A549 (cell line): ENCODE results near the gene LIPH. TPM values are rescaled to one million over a fixed set of nuclear protein-coding genes. Genes with fewer than 3 reads are reported as not detected.

Source experiments
- ATAC-seq, 2 experiments: fragments of 200-7000 bp in 1 of 2; fragments of >200 bp in 1 of 2; cut with Nextera tagmentation in 1 of 2; cut with Tn5 transposase in 1 of 2; 3 replicates each; pipeline versions ENCODE4 v1.8.0 to v1.9.1; 2018 to 2020; ENCODE audit warnings: mild to moderate bottlenecking in 1 of 2, moderate library complexity in 1 of 2
- CTCF ChIA-PET: fragments of 300-600 bp; sonication (Branson Sonifier 250); formaldehyde crosslinking; extraction: SDS; loops from one replicate; lab custom pipeline; 2021; ENCODE audit warnings: antibody characterized with exemption, inconsistent platforms; lab: Yijun Ruan, JAX
- POLR2A ChIA-PET: fragments of 350-600 bp; formaldehyde crosslinking; extraction: SDS; loops from one replicate; lab custom pipeline; 2021; ENCODE audit warnings: antibody characterized with exemption, inconsistent platforms; lab: Yijun Ruan, JAX
- DNase-seq, 2 experiments: peaks; one replicate each; pipeline versions ENCODE4 v3.0.0 to v3.0.0-alpha.2; 2011 to 2016; ENCODE audit warnings: low read depth in 1 of 2, low spot score in 1 of 2
- FAIRE-seq: peaks from 2 replicates; lab custom pipeline; 2011; peaks lifted over from hg19 to GRCh38; lab: Jason Lieb, UNC
- H3K27ac ChIP-seq, 2 experiments: fragments of >200 bp; sonication (Bioruptor Twin); formaldehyde crosslinking; 3 replicates each; pipeline ENCODE4 v1.5.1; 2016 to 2017
- H3K4me1 ChIP-seq: fragments of >200 bp; sonication (Bioruptor Twin); formaldehyde crosslinking; 3 replicates; pipeline ENCODE4 v1.6.1; 2016
- H3K4me2 ChIP-seq: fragments of >200 bp; sonication (Bioruptor Twin); formaldehyde crosslinking; 3 replicates; pipeline ENCODE4 v1.6.1; 2016
- H3K4me3 ChIP-seq: fragments of >200 bp; sonication (Bioruptor Twin); formaldehyde crosslinking; 3 replicates; pipeline ENCODE4 v1.5.1; 2016
- H3K9me3 ChIP-seq: fragments of >200 bp; sonication (Bioruptor Twin); formaldehyde crosslinking; 3 replicates; pipeline ENCODE4 v1.6.1; 2016
- BCL3 ChIP-seq: fragments of >200 bp; sonication (Bioruptor Twin); formaldehyde crosslinking; IDR thresholded peaks from 3 replicates; pipeline ENCODE4 v1.6.1; 2016
- BHLHE40 ChIP-seq: IDR thresholded peaks from 2 replicates; pipeline ENCODE4 v1.6.1; 2012; ENCODE audit warnings: low read depth, low read length, inconsistent platforms
- CBX2 ChIP-seq: fragments of 200-600 bp; sonication (generic); IDR thresholded peaks from 2 replicates; pipeline ENCODE4 v1.6.1; 2016; ENCODE audit warnings: low read depth, mild to moderate bottlenecking, borderline replicate concordance
- CBX8 ChIP-seq: fragments of 200-600 bp; sonication (generic); IDR thresholded peaks from 2 replicates; pipeline ENCODE4 v1.6.1; 2016
- CEBPB ChIP-seq, 2 experiments: fragments of >200 bp in 1 of 2; sonication (Bioruptor Twin) in 1 of 2; formaldehyde crosslinking in 1 of 2; IDR thresholded peaks; 2 replicates each; pipeline ENCODE4 v1.6.1; 2012 to 2016
- CHD2 ChIP-seq: fragments of 150-350 bp; IDR thresholded peaks from 2 replicates; pipeline ENCODE4 v1.6.1; 2014; ENCODE audit warnings: low read length; ENCODE audit not compliant: partially characterized antibody
- CTCF ChIP-seq: fragments of >200 bp; sonication (Bioruptor Twin); formaldehyde crosslinking; IDR thresholded peaks from 3 replicates; pipeline ENCODE4 v1.5.1; 2016
- E2F6 ChIP-seq: IDR thresholded peaks from 2 replicates; pipeline ENCODE4 v1.6.1; 2012; ENCODE audit warnings: low read depth, borderline replicate concordance
- ELK1 ChIP-seq: fragments of 150-350 bp; IDR thresholded peaks from 2 replicates; pipeline ENCODE4 v1.6.1; 2014; ENCODE audit warnings: low read depth, mild to moderate bottlenecking, low read length
- EP300 ChIP-seq, 2 experiments: fragments of >200 bp; sonication (Bioruptor Twin); formaldehyde crosslinking; IDR thresholded peaks; 2 replicates in 1 of 2; 3 replicates in 1 of 2; pipeline ENCODE4 v1.6.1; 2016 to 2017
- FOSL2 ChIP-seq, 2 experiments: fragments of 450-650 bp in 1 of 2; fragments of >200 bp in 1 of 2; sonication (Bioruptor Twin) in 1 of 2; formaldehyde crosslinking; IDR thresholded peaks; 2 replicates each; pipeline versions ENCODE4 v1.5.0 to v1.6.1; 2016 to 2020; ENCODE audit warnings: mild to moderate bottlenecking in 1 of 2, moderate library complexity in 1 of 2
- GATA3 ChIP-seq: IDR thresholded peaks from 2 replicates; pipeline ENCODE4 v1.6.1; 2012; ENCODE audit warnings: borderline replicate concordance
- HEYL ChIP-seq: fragments of 250-450 bp; sonication (Bioruptor Pico); IDR thresholded peaks from 2 replicates; pipeline ENCODE4 v1.8.0; 2021; ENCODE audit warnings: mild to moderate bottlenecking, moderate library complexity
- HOXB13 ChIP-seq: fragments of 250-450 bp; sonication (Bioruptor Pico); IDR thresholded peaks from 2 replicates; pipeline ENCODE4 v1.5.0; 2020; ENCODE audit warnings: low read depth, mild to moderate bottlenecking, moderate library complexity
- HOXB5 ChIP-seq: fragments of 250-450 bp; sonication (Bioruptor Pico); IDR thresholded peaks from 2 replicates; pipeline ENCODE4 v1.5.0; 2020; ENCODE audit warnings: mild to moderate bottlenecking, moderate library complexity
- JUN ChIP-seq, 2 experiments: fragments of >200 bp; sonication (Bioruptor Twin); formaldehyde crosslinking; IDR thresholded peaks; 2 replicates in 1 of 2; 3 replicates in 1 of 2; pipeline ENCODE4 v1.6.1; 2016 to 2017
- KDM5A ChIP-seq: fragments of 200-600 bp; sonication (generic); IDR thresholded peaks from 2 replicates; pipeline ENCODE4 v1.6.1; 2016; ENCODE audit warnings: antibody characterized with exemption, mild to moderate bottlenecking
- MAFK ChIP-seq: fragments of 450-650 bp; IDR thresholded peaks from 2 replicates; pipeline ENCODE4 v1.6.1; 2014; ENCODE audit not compliant: partially characterized antibody
- MAX ChIP-seq: IDR thresholded peaks from 2 replicates; pipeline ENCODE4 v1.6.1; 2012
- NFE2L2 ChIP-seq: fragments of 150-350 bp; conservative IDR thresholded peaks from 2 replicates; pipeline ENCODE4 v1.6.1; 2014; ENCODE audit warnings: low read length
- NR3C1 ChIP-seq: fragments of >200 bp; sonication (Bioruptor Twin); formaldehyde crosslinking; IDR thresholded peaks from 3 replicates; pipeline ENCODE4 v1.6.1; 2017
- POLR2A ChIP-seq: IDR thresholded peaks from 2 replicates; pipeline ENCODE4 v1.6.1; 2012; ENCODE audit warnings: mild to moderate bottlenecking, low read length
- RAD21 ChIP-seq, 2 experiments: fragments of >200 bp in 1 of 2; sonication (Bioruptor Twin) in 1 of 2; formaldehyde crosslinking in 1 of 2; IDR thresholded peaks in 1 of 2; conservative IDR thresholded peaks in 1 of 2; 2 replicates in 1 of 2; 3 replicates in 1 of 2; pipeline ENCODE4 v1.6.1; 2012 to 2018; ENCODE audit warnings: inconsistent platforms in 1 of 2
- RFX5 ChIP-seq: fragments of 450-650 bp; IDR thresholded peaks from 2 replicates; pipeline ENCODE4 v1.7.1; 2014; ENCODE audit warnings: antibody characterized with exemption, mild to moderate bottlenecking, moderate library complexity
- RNF2 ChIP-seq: fragments of 200-600 bp; sonication (generic); IDR thresholded peaks from 2 replicates; pipeline ENCODE4 v1.6.1; 2016; ENCODE audit warnings: low read depth, mild to moderate bottlenecking, antibody characterized with exemption, moderate library complexity, borderline replicate concordance
- SREBF2 ChIP-seq: fragments of 450-650 bp; IDR thresholded peaks from 2 replicates; pipeline ENCODE4 v1.6.1; 2014; ENCODE audit warnings: mild to moderate bottlenecking, moderate library complexity
- TP53 ChIP-seq: fragments of 250-450 bp; sonication (Bioruptor Pico); IDR thresholded peaks from 2 replicates; pipeline ENCODE4 v1.5.0; 2021; ENCODE audit warnings: mild to moderate bottlenecking, moderate library complexity
- ZNF302 ChIP-seq: fragments of 250-450 bp; sonication (Bioruptor Pico); IDR thresholded peaks from 2 replicates; pipeline ENCODE4 v1.9.0; 2021; ENCODE audit warnings: inconsistent platforms, mild to moderate bottlenecking, moderate library complexity
- ZSCAN20 ChIP-seq: fragments of 250-450 bp; sonication (Bioruptor Pico); IDR thresholded peaks from 2 replicates; pipeline ENCODE4 v1.8.0; 2022; ENCODE audit warnings: mild to moderate bottlenecking, moderate library complexity
- WGBS: methylation state at CpG from one replicate; pipeline ENCODE4 v1.1.6; 2017; ENCODE audit errors: missing lambda C conversion rate; 5-methylcytosine and 5-hydroxymethylcytosine counted together
- polyA plus RNA-seq, 4 experiments: library from polyadenylated mRNA; depleted of rRNA in 3 of 4; stranded (reverse); fragments of >200 nt; fragmentation: RNase III in 1 of 4; extraction: RNeasy Plus Mini Kit Qiagen cat#74134 plus additional on column Dnase treatment in 1 of 4; gene quantifications; 2 replicates in 3 of 4; 3 replicates in 1 of 4; pipeline ENCODE4 v1.2.3, GENCODE V29; 2011 to 2017

The LIPH gene
- polyA plus RNA-seq, 2 of the 4 experiments (the other 2 are of a cell fraction): 6.9 to 34.9 TPM

GRCh38 chr3:185537369-185537970 is 14.9 kb downstream of the LIPH start (continued):
- TF ChIP-seq E2F6: peak; percentile 84; the same call in 1 of the 2 replicates
- TF ChIP-seq POLR2A: no peak
- TF ChIP-seq ELK1: no peak
- TF ChIP-seq HOXB5 (CRISPR knock-in tag): no peak
- no peak for TF ChIP-seq HEYL (CRISPR knock-in tag)
- TF ChIP-seq ZNF302 (CRISPR knock-in tag): no peak
- TF ChIP-seq KDM5A: no peak
- peak; percentile 89 for TF ChIP-seq JUN (IDR thresholded peaks at IDR 0.05)
- TF ChIP-seq SREBF2: no peak
- TF ChIP-seq CBX2: no peak
- TF ChIP-seq RFX5: no peak
- TF ChIP-seq EP300 (IDR thresholded peaks at IDR 0.05): peak; percentile 84 to 87; a peak in 4 of 5 replicates
- TF ChIP-seq GATA3: peak; percentile 84; the same call in 1 of the 2 replicates
- TF ChIP-seq NFE2L2: no peak
- no peak for TF ChIP-seq HOXB13
- peak; percentile 97 to 99 for TF ChIP-seq CEBPB (IDR thresholded peaks at IDR 0.05)
- no peak for TF ChIP-seq CTCF
- TF ChIP-seq BCL3: peak; percentile 85
- no peak for TF ChIP-seq TP53 (CRISPR knock-in tag)
- TF ChIP-seq BHLHE40: no peak
- peak; percentile 75 for TF ChIP-seq FOSL2 (IDR thresholded peaks at IDR 0.05)
- peak; percentile 75 for TF ChIP-seq FOSL2 (CRISPR knock-in tag; IDR thresholded peaks at IDR 0.05)
- TF ChIP-seq RNF2: no peak
- no peak for TF ChIP-seq ZSCAN20 (CRISPR knock-in tag)
- TF ChIP-seq, all 56 proteins: peak for 15

- ChIA-PET CTCF (interaction anchor here (0.6 to 1.2 kb wide), 5 partner anchors 11 to 667 kb away, joined by 3 to 5 read pairs (median 3); no protein-coding TSS in a partner anchor), POLR2A (no interaction called here)
- Histone ChIP-seq H3K4me3 (no peak overlapping the region), H3K4me2 (no peak overlapping the region), H3K4me1 (peaks cover 25% of the 10 kb centered on the region), H3K27ac (peak overlapping the region in 1 of 2 experiments; percentile 95; a peak in 4 of 6 replicates), H3K9me3 (no peaks in the 10 kb centered on the region)
- no peak for DNase-seq
- no peak for ATAC-seq
- TF ChIP-seq CHD2 (no peak), RAD21 (conservative IDR thresholded peaks at IDR 0.05 in 1 of 2, IDR thresholded peaks at IDR 0.05 in 1 of 2) (no peak), CBX2 (no peak), MAFK (no peak), SREBF2 (no peak), ZNF302 (CRISPR knock-in tag) (no peak), MAX (no peak), POLR2A (no peak), BCL3 (no peak), CBX8 (no peak), KDM5A (no peak), HOXB13 (no peak), NR3C1 (no peak), BHLHE40 (no peak)
- FAIRE-seq: no peak
- WGBS: 97% methylated on average over 2 of the region's 2 CpGs
These were observed 17.9 kb downstream of the LIPH start for GRCh38 chr3:185534511-185534910.
